HL-60 (cell line): Measurements from ENCODE around the gene GRIP2.

Experiments
- DNase-seq, 2 experiments: peaks; one replicate each; pipeline ENCODE4 v3.0.0-alpha.2; 2010 to 2020; ENCODE audit warnings: low read depth in 1 of 2, low spot score in 1 of 2
- H3K27ac ChIP-seq: fragments of 250-450 bp; sonication (Bioruptor Pico); replicated peaks from 2 replicates; pipeline ENCODE4 v1.5.1; 2020; ENCODE audit warnings: mild to moderate bottlenecking, moderate library complexity
- H3K27me3 ChIP-seq: fragments of 250-450 bp; sonication (Bioruptor Pico); 2 replicates; pipeline ENCODE4 v1.5.1; 2021; ENCODE audit warnings: mild to moderate bottlenecking, moderate library complexity; ENCODE audit not compliant: insufficient read depth, poor library complexity, severe bottlenecking
- H3K4me3 ChIP-seq: replicated peaks from 2 replicates; pipeline ENCODE4 v1.5.1; 2011; ENCODE audit warnings: mild to moderate bottlenecking, control low read depth, low read length; ENCODE audit not compliant: insufficient read depth
- CTCF ChIP-seq: IDR thresholded peaks from one replicate; pipeline ENCODE4 v1.5.1; 2011; ENCODE audit warnings: low read length, control low read depth, inconsistent platforms; ENCODE audit not compliant: insufficient read depth
- GABPA ChIP-seq: IDR thresholded peaks from 2 replicates; pipeline ENCODE4 v1.6.1; 2012; ENCODE audit warnings: low read depth
- POLR2AphosphoS5 ChIP-seq: IDR thresholded peaks from 2 replicates; pipeline ENCODE4 v1.6.1; 2012; ENCODE audit warnings: low read depth
- REST ChIP-seq: IDR thresholded peaks from 2 replicates; pipeline ENCODE4 v1.6.1; 2012; ENCODE audit warnings: low read depth; ENCODE audit not compliant: insufficient replicate concordance
- SPI1 ChIP-seq: IDR thresholded peaks from 2 replicates; pipeline ENCODE4 v1.6.1; 2012; ENCODE audit warnings: low read depth, mild to moderate bottlenecking, borderline replicate concordance

The GRIP2 gene

DNA sequence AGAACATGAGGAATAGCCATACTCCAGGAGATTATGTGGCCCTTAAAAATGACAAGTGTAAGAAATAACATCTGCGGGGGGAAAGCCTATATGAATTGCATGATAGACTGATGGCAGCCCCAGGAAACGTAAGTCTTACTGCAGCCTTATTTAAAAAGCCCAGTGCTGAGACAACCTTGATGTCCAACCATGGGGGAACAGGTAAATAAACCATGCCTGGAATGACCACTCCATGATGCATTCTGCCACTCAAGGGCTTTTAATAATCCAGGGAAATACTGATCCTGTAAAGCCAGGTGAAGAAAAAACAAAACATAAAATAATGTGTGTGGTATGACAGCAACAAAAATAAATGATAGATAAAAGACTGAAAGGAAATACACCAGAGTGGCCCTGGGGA, 46.5 kb upstream of the GRIP2 start:
- Histone ChIP-seq H3K4me3 (no peak overlapping the region), H3K27ac (no peak overlapping the region), H3K27me3 (peaks cover 3% of the 10 kb centered on the region)
- no peak for TF ChIP-seq CTCF
- TF ChIP-seq SPI1 = no peak
- TF ChIP-seq POLR2AphosphoS5 = no peak
- TF ChIP-seq GABPA = no peak
- no peak for TF ChIP-seq REST
- no peak for DNase-seq

- Histone ChIP-seq H3K27me3 (no peaks in the 10 kb centered on the region), H3K27ac (no peak overlapping the region), H3K4me3 (no peak overlapping the region)
- DNase-seq = no peak
- no peak for TF ChIP-seq POLR2AphosphoS5
- TF ChIP-seq CTCF = no peak
- no peak for TF ChIP-seq GABPA
- no peak for TF ChIP-seq REST
- TF ChIP-seq SPI1 = no peak
Measured at GRCh38 chr3:14583548-14584091, 43.5 kb upstream of the GRIP2 start.

- Histone ChIP-seq H3K27me3 (peaks cover 2% of the 10 kb centered on the region), H3K27ac (no peak overlapping the region), H3K4me3 (no peak overlapping the region)
- no peak for DNase-seq
- TF ChIP-seq GABPA = no peak
- no peak for TF ChIP-seq REST
- TF ChIP-seq CTCF = no peak
- no peak for TF ChIP-seq POLR2AphosphoS5
- no peak for TF ChIP-seq SPI1
Measured at GRCh38 chr3:14582045-14582410, 41.9 kb upstream of the GRIP2 start.
